T-cell (primary cell): ENCODE measurements around the gene STEAP3. TPM values are rescaled to one million over a fixed set of nuclear protein-coding genes. Genes with fewer than 3 reads are reported as not detected.

ENCODE experiments used
- ATAC-seq, 4 experiments: fragments of 200-7000 bp in 3 of 4; fragments of 150-1000 bp in 1 of 4; cut with Tn5 transposase; replicated peaks in 1 of 4; 1 replicate in 3 of 4; 2 replicates in 1 of 4; pipeline ENCODE4 v1.10.0; 2021; ENCODE audit warnings: moderate library complexity in 3 of 4, mild to moderate bottlenecking in 2 of 4, moderate number of reproducible peaks in 1 of 4
- CTCF ChIA-PET, 2 donors: fragments of 300-600 bp; sonication (Branson Sonifier 250); formaldehyde crosslinking; loops; one replicate each; lab custom pipeline; 2022; ENCODE audit warnings: antibody characterized with exemption in 2 of 2; lab: Charles Lee
- POLR2A ChIA-PET, 2 donors: fragments of 300-600 bp; sonication (Branson Sonifier 250); formaldehyde crosslinking; loops; one replicate each; lab custom pipeline; 2022; ENCODE audit warnings: antibody characterized with exemption in 2 of 2; lab: Charles Lee
- DNase-seq, 35 experiments: peaks; one replicate each; pipeline versions ENCODE4 v3.0.0 to v3.0.0-alpha.2; 2013 to 2023
- H3K27ac ChIP-seq: one replicate; pipeline ENCODE4 v1.5.1; 2013; ENCODE audit warnings: low read length
- H3K27me3 ChIP-seq, 2 experiments: replicated peaks in 1 of 2; 1 replicate in 1 of 2; 2 replicates in 1 of 2; pipeline versions ENCODE4 v1.6.1 to v1.7.0; 2013; ENCODE audit warnings: low read length in 1 of 2, mixed read lengths in 1 of 2; ENCODE audit not compliant: control insufficient read depth in 2 of 2, insufficient read depth in 2 of 2; ENCODE audit errors: extremely low read depth in 1 of 2
- H3K36me3 ChIP-seq, 2 donors: 1 replicate in 1 of 2; 2 replicates in 1 of 2; pipeline versions ENCODE4 v1.6.1 to v1.7.0; 2013; ENCODE audit warnings: low read length in 1 of 2; ENCODE audit not compliant: control insufficient read depth in 2 of 2, insufficient read depth in 1 of 2; ENCODE audit errors: extremely low read depth in 1 of 2
- H3K4me1 ChIP-seq, 2 experiments: 1 replicate in 1 of 2; 2 replicates in 1 of 2; pipeline versions ENCODE4 v1.6.1 to v1.7.0; 2013; ENCODE audit warnings: low read length in 2 of 2, mixed read lengths in 1 of 2; ENCODE audit not compliant: insufficient read depth in 2 of 2, control insufficient read depth in 1 of 2; ENCODE audit errors: extremely low read depth in 1 of 2
- H3K4me3 ChIP-seq, 2 donors: 1 replicate in 1 of 2; 2 replicates in 1 of 2; pipeline versions ENCODE4 v1.5.1 to v1.7.0; 2013; ENCODE audit warnings: mild to moderate bottlenecking in 2 of 2, low read length in 1 of 2, moderate library complexity in 1 of 2; ENCODE audit not compliant: control insufficient read depth in 1 of 2; ENCODE audit errors: extremely low read depth in 1 of 2
- H3K9me3 ChIP-seq: 2 replicates; pipeline ENCODE4 v1.7.0; 2013
- H3K27ac Mint-ChIP-seq, 2 donors: one replicate each; pipeline ENCODE4 v1.8.0; 2020 to 2021; ENCODE audit warnings: mild to moderate bottlenecking in 2 of 2, mixed read lengths in 2 of 2
- H3K27me3 Mint-ChIP-seq, 2 donors: one replicate each; pipeline ENCODE4 v1.8.0; 2021 to 2022; ENCODE audit warnings: mixed read lengths in 2 of 2
- H3K36me3 Mint-ChIP-seq: one replicate; pipeline ENCODE4 v1.8.0; 2021; ENCODE audit warnings: mixed read lengths
- H3K4me1 Mint-ChIP-seq, 3 donors: one replicate each; pipeline ENCODE4 v1.8.0; 2020 to 2022; ENCODE audit warnings: mixed read lengths in 3 of 3, mild to moderate bottlenecking in 1 of 3
- H3K4me3 Mint-ChIP-seq, 3 donors: one replicate each; pipeline ENCODE4 v1.8.0; 2020 to 2022; ENCODE audit warnings: mild to moderate bottlenecking in 3 of 3, mixed read lengths in 3 of 3, moderate library complexity in 3 of 3
- H3K9me3 Mint-ChIP-seq, 3 donors: one replicate each; pipeline ENCODE4 v1.8.0; 2020 to 2022; ENCODE audit warnings: mixed read lengths in 3 of 3
- WGBS: methylation state at CpG from one replicate; pipeline ENCODE4 v1.1.5; 2013; ENCODE audit warnings: missing lambda C conversion rate; ENCODE audit not compliant: insufficient coverage; 5-methylcytosine and 5-hydroxymethylcytosine counted together
- total RNA-seq, 35 experiments: library from RNA in 6 of 35; stranded (reverse) in 6 of 35; fragments of 120-200 nt in 1 of 35; gene quantifications; one replicate each; pipeline versions ENCODE4 v1.2.1 to v1.2.4 and lab custom pipeline; 2013 to 2026

The STEAP3 gene
- total RNA-seq, 5 donors from 2014 or later (not counting 1 experiment from before 2014, with no cell fraction given): 0.20 to 0.46 (median 0.23) TPM

DNA sequence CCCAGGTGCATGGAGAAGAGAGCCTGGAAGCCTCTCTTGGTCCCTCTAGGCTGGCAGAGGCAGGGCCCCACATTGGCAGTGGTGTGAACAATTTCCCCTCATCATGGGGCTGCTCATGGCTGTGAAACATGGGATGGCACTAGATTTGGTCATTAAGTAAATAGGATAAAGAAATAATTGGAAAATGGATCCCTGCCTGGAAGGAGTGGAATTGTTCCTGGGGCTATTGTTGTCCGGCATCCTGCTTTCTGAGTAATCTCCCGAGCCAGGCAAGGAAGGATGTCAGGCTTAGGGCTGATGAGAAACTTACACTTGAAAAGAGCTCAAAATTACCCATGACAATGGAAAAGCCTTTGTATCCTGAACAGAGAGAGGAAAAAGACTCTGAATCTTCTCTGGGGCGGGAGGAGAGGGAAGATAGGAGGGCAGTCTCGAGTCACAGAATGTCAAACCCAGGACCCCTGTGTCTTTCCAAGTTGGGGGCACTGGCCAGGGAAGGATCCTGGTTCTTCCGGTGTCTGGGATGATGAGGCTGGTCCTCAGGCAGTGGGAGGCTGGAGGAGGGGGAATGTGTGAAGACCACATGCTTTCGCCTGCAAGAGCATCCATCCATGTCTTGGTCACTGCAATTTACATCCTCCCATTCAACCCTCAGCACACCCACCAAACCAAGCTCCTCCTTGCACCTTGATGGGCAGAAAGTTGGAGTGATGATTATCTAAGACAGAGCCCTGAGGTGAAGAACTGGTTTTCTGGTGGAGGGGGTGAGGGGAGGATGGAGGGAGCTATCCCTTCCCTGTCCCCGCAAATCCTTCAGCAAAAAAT lies 27.1 kb upstream of the STEAP3 start:
- Mint-ChIP-seq H3K4me3 (no peak overlapping the region), H3K9me3 (no peaks in the 10 kb centered on the region), H3K27ac (no peak overlapping the region), H3K4me1 (no peaks in the 10 kb centered on the region), H3K36me3 (no peaks in the 10 kb centered on the region), H3K27me3 (peaks cover 28 to 33% of the 10 kb centered on the region in 2 donors)
- H3K4me1 ChIP-seq: no peaks in the 10 kb centered on the region
- POLR2A ChIA-PET: interaction anchor here in 1 of 2 donors (0.7 kb wide), 1 partner anchor 30 kb away, joined by 3 read pairs; no protein-coding TSS in a partner anchor
- DNase-seq (no peak), ATAC-seq (no peak)
- CTCF ChIA-PET: no interaction called here
- peaks cover 0 to 23% of the 10 kb centered on the region in 2 experiments for H3K27me3 ChIP-seq
- H3K4me3 ChIP-seq: no peak overlapping the region
- no peaks in the 10 kb centered on the region for H3K9me3 ChIP-seq
- H3K27ac ChIP-seq: no peak overlapping the region
- 75% methylated on average over 3 of the region's 7 CpGs for WGBS
- no peaks in the 10 kb centered on the region for H3K36me3 ChIP-seq

DNA sequence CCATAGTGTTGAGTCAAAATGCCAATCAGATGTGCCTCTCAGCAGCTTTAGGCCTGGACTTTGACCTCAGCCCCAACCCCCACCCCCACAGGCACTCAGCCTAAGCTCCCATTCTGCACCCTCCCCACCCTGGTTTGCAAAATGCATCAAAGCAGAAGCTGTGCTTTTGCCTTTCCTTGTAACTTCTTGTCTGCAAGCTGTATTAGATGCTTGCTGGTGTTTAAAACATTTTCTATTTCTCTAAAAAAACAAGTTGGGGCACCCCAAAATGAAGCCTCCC lies 26.6 kb upstream of the STEAP3 start:
- ATAC-seq: no peak
- no peak for DNase-seq
- Mint-ChIP-seq H3K27me3 (peaks cover 24 to 28% of the 10 kb centered on the region in 2 donors), H3K27ac (no peak overlapping the region), H3K36me3 (no peaks in the 10 kb centered on the region), H3K9me3 (no peaks in the 10 kb centered on the region), H3K4me1 (no peaks in the 10 kb centered on the region), H3K4me3 (no peak overlapping the region)
- Histone ChIP-seq H3K9me3 (no peaks in the 10 kb centered on the region), H3K4me3 (no peak overlapping the region), H3K27me3 (peaks cover 0 to 23% of the 10 kb centered on the region in 2 experiments), H3K27ac (no peak overlapping the region), H3K4me1 (no peaks in the 10 kb centered on the region), H3K36me3 (no peaks in the 10 kb centered on the region)
- POLR2A ChIA-PET: no interaction called here
- CTCF ChIA-PET: no interaction called here

DNA sequence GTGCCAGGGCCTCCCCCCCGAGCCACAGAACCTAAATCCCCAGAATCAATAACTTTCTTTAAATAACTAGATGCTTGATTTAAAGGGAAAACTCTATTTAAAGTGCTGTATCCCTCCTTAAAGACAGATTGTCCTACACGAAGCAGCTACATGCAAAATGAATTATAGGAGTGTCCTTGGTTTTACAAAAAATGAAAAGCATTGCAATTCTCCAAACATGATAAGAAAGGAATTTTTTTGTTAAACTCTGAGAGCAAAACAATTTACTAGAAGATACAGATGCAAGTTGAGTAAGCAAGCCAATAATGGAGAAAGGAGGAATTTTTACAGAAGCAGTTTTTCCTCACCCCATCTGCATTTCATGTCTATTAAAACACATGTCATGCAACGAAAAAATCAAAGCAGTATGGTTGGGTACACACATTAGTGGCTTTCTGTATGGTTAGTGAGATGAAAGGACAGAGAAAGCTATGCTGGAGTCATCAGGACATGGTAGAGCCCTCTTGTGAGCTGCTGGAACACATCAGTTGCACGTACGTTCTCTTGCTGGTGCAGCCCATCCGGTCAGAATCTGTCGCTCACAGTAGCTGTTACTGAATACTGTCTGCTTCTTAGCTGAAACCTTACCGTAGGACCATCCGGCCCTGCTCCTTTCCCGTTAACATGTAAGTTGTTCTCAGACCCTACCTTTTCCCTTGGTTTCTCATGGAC lies 25.9 kb upstream of the STEAP3 start:
- Mint-ChIP-seq H3K36me3 (no peaks in the 10 kb centered on the region), H3K4me1 (no peaks in the 10 kb centered on the region), H3K4me3 (no peak overlapping the region), H3K27me3 (peaks cover 23 to 27% of the 10 kb centered on the region in 2 donors), H3K27ac (no peak overlapping the region), H3K9me3 (no peaks in the 10 kb centered on the region)
- H3K4me3 ChIP-seq: no peak overlapping the region
- no peaks in the 10 kb centered on the region for H3K9me3 ChIP-seq
- no peak for DNase-seq
- 91% methylated on average over 7 of the region's 10 CpGs for WGBS
- POLR2A ChIA-PET: no interaction called here
- no peaks in the 10 kb centered on the region for H3K36me3 ChIP-seq
- no peak overlapping the region for H3K27ac ChIP-seq
- no peaks in the 10 kb centered on the region for H3K4me1 ChIP-seq
- H3K27me3 ChIP-seq: peaks cover 0 to 23% of the 10 kb centered on the region in 2 experiments
- CTCF ChIA-PET: no interaction called here
- no peak for ATAC-seq

DNA sequence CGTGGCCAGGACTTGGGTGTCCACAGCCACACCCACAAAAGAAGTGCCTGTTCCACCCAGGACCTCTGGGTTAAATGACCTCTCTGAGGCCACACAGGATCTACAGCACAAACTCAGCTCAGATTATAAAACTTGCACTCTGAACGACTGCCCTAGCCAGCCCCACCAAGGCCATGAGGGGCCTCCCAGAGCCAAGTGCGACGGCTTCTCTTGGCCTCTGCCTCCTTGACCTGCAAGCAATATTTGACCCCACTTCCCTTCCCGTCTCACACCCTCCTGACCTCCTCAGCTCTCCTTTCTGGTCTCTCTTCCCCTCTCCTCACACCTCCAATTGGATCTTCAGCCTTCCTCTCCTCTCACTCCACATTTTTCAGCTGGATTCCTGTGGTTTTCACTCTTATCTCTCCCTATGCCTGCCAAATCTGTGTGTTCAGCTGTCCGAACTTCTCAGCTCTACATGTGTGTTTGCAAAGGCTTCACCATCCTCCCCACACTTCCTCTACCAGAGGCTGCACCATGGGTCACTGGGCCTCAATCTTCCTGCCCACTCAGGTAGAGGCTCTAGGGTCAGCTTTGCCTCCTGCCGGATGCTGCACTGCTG lies 25.3 kb upstream of the STEAP3 start:
- WGBS: 77% methylated on average over 7 of the region's 7 CpGs
- Histone ChIP-seq H3K27me3 (peaks cover 0 to 18% of the 10 kb centered on the region in 2 experiments), H3K27ac (no peak overlapping the region), H3K4me1 (no peaks in the 10 kb centered on the region), H3K36me3 (no peaks in the 10 kb centered on the region), H3K9me3 (no peaks in the 10 kb centered on the region), H3K4me3 (no peak overlapping the region)
- no peaks in the 10 kb centered on the region for H3K4me1 Mint-ChIP-seq
- no peak for ATAC-seq
- H3K4me3 Mint-ChIP-seq: no peak overlapping the region
- no peak overlapping the region for H3K27ac Mint-ChIP-seq
- CTCF ChIA-PET: no interaction called here
- no peak for DNase-seq
- H3K9me3 Mint-ChIP-seq: no peaks in the 10 kb centered on the region
- no peaks in the 10 kb centered on the region for H3K36me3 Mint-ChIP-seq
- POLR2A ChIA-PET: interaction anchor here in 1 of 2 donors (0.6 kb wide), 1 partner anchor 62 kb away, joined by 3 read pairs; no protein-coding TSS in a partner anchor
- peaks cover 19 to 23% of the 10 kb centered on the region in 2 donors for H3K27me3 Mint-ChIP-seq

DNA sequence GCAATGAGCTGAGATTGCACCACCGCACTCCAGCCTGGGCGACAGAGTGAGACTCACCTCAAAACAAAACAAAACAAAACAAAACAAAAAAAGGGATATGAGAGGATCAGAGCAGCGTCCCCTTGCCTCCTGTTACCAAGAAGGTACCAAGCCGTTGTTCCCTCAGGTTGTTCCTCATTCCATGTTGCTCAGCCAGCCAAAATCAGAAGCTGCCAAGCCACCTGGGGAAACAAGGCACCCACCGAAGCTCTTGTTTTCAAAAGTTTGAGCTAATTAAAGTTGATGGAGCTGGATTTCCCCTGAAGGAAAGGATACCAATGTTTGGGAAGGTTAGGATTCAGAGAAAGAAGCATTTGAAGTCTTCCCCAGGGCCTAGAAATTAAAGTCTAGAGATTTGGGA lies 21.8 kb upstream of the STEAP3 start:
- Histone ChIP-seq H3K4me1 (no peaks in the 10 kb centered on the region), H3K36me3 (no peaks in the 10 kb centered on the region), H3K27me3 (peaks cover 0 to 11% of the 10 kb centered on the region in 2 experiments), H3K9me3 (no peaks in the 10 kb centered on the region), H3K27ac (no peak overlapping the region), H3K4me3 (no peak overlapping the region)
- no peak for DNase-seq
- no peak for ATAC-seq
- Mint-ChIP-seq H3K4me3 (no peak overlapping the region), H3K27ac (no peak overlapping the region), H3K27me3 (peaks cover 12 to 15% of the 10 kb centered on the region in 2 donors), H3K36me3 (no peaks in the 10 kb centered on the region), H3K9me3 (no peaks in the 10 kb centered on the region), H3K4me1 (no peaks in the 10 kb centered on the region)
- POLR2A ChIA-PET: no interaction called here
- CTCF ChIA-PET: no interaction called here
- 95% methylated on average over 3 of the region's 5 CpGs for WGBS

DNA sequence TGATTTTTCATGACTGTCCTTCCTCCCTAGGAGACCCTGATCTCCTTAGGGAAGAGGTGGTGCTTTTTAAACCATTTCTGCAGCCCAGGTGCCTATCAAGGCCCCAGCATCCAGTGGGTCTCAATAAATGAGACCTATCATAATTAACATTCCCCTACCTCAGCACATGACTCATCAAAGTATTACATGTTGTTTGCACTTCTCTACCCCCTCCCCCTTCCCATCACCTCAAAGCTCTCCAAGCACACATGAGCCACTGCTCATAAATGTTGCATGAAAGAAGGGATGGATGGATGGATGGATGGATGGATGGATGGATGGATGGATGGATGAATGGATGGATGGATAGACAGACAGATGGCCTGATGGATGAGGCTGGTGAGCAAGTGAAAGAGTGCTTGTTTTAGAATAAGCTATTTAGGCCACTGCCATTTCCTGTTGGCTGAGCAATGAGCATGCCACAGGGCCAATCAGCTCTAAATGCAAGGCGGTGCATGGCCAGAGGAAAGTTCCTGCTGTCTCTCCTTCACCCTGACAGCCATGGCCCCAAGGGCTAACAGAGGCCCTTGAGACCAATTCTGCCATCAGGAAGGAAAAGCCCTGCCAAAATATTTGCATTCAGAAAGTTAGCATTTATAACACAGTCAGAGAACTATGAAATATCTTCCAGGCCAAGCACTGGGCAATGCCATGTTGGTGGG lies 20.9 kb upstream of the STEAP3 start:
- POLR2A ChIA-PET: no interaction called here
- ATAC-seq: no peak
- no peak overlapping the region for H3K4me3 ChIP-seq

More for the DNA sequence above, 20.9 kb upstream of the STEAP3 start:
- 80% methylated on average over 1 of the region's 1 CpG for WGBS
- no peak overlapping the region for H3K27ac ChIP-seq
- H3K36me3 ChIP-seq: no peaks in the 10 kb centered on the region
- H3K27me3 Mint-ChIP-seq: peaks cover 12 to 15% of the 10 kb centered on the region in 2 donors
- no peak overlapping the region for H3K4me3 Mint-ChIP-seq
- H3K4me1 ChIP-seq: no peaks in the 10 kb centered on the region
- CTCF ChIA-PET: no interaction called here
- H3K9me3 ChIP-seq: no peaks in the 10 kb centered on the region
- H3K9me3 Mint-ChIP-seq: no peaks in the 10 kb centered on the region
- no peaks in the 10 kb centered on the region for H3K4me1 Mint-ChIP-seq
- H3K27me3 ChIP-seq: peaks cover 0 to 10% of the 10 kb centered on the region in 2 experiments
- H3K36me3 Mint-ChIP-seq: no peaks in the 10 kb centered on the region
- no peak overlapping the region for H3K27ac Mint-ChIP-seq
- no peak for DNase-seq
